ENCODE results near the gene CLEC2L.

Gene CLEC2L

DNA sequence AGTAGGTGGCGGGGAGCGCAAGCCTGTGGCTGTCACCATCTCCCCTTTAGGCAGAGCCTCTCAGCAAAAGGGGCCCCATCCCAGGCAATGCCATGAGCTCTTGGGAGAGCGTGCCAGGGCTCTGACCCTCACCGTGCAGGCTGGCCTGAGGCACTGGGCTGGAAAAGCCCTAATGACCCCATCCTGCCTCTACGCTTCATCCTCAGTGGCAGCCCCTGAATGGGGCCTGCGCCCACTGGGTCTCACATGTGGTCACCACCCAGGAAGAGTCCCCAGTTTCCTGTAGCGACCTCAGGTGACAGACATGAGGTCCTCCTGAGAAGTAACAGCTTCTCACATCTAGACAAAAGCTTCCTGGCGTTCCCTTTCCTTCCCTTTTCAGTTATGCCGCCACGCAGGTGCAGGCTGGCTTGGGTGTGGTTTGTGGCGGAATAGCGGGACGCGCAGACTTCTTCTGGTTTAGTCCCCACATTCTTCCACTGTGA is 59.2 kb downstream of the CLEC2L start:
- TF ChIP-seq NFIC (IDR thresholded peaks at IDR 0.05): no peak
- TF ChIP-seq CEBPB (IDR thresholded peaks at IDR 0.05): no peak
- TF ChIP-seq, protein P1, sequence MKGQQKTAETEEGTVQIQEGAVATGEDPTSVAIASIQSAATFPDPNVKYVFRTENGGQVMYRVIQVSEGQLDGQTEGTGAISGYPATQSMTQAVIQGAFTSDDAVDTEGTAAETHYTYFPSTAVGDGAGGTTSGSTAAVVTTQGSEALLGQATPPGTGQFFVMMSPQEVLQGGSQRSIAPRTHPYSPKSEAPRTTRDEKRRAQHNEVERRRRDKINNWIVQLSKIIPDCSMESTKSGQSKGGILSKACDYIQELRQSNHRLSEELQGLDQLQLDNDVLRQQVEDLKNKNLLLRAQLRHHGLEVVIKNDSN (IDR thresholded peaks at IDR 0.05): no peak

DNA sequence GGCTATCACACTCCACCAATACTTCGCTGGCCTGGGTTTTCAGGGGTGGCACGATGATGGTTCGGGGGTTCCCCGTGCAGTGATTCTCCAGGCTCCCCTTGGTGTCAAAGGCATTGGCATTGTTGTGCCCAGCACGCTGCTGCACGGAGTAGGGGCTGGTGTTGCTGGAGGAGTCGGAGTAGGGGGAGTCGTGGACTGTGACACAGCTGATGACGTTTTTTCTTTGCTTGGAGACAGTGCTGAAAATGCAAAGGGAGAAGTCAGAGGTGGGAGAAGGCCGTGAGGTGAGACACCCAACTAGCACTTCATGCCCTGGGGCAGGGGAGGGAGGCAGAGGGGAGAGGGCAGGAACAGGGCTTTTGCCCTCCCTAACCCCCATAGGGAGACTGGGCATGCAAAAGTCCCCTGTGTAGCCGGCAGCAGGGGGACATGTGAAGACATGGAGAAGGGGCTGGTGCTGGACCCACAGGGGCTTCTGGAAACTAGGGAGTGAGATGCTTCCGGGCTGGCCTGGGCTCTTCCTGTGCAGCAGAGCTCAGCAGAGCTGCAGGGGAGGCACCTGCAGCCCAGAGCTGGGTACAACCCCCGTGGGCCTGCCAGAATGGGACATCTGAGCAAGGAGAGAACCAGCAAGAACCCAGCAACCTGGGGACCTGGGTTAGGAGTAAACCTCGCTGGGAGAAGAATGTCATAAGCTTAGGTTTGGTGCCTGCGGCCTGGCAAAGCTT is 60.5 kb downstream of the CLEC2L start:
- TF ChIP-seq ZBTB7A (IDR thresholded peaks at IDR 0.05; ENCODE audit: low read depth): no peak
- no peak for TF ChIP-seq NFIC (IDR thresholded peaks at IDR 0.05)
- no peak for TF ChIP-seq FOXM1 (IDR thresholded peaks at IDR 0.05; ENCODE audit: borderline replicate concordance, low read depth)
- no peak for TF ChIP-seq EGR1 (IDR thresholded peaks at IDR 0.05)
- TF ChIP-seq, protein P2, sequence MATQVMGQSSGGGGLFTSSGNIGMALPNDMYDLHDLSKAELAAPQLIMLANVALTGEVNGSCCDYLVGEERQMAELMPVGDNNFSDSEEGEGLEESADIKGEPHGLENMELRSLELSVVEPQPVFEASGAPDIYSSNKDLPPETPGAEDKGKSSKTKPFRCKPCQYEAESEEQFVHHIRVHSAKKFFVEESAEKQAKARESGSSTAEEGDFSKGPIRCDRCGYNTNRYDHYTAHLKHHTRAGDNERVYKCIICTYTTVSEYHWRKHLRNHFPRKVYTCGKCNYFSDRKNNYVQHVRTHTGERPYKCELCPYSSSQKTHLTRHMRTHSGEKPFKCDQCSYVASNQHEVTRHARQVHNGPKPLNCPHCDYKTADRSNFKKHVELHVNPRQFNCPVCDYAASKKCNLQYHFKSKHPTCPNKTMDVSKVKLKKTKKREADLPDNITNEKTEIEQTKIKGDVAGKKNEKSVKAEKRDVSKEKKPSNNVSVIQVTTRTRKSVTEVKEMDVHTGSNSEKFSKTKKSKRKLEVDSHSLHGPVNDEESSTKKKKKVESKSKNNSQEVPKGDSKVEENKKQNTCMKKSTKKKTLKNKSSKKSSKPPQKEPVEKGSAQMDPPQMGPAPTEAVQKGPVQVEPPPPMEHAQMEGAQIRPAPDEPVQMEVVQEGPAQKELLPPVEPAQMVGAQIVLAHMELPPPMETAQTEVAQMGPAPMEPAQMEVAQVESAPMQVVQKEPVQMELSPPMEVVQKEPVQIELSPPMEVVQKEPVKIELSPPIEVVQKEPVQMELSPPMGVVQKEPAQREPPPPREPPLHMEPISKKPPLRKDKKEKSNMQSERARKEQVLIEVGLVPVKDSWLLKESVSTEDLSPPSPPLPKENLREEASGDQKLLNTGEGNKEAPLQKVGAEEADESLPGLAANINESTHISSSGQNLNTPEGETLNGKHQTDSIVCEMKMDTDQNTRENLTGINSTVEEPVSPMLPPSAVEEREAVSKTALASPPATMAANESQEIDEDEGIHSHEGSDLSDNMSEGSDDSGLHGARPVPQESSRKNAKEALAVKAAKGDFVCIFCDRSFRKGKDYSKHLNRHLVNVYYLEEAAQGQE (IDR thresholded peaks at IDR 0.05; ENCODE audit: low read depth): no peak
- no peak for TF ChIP-seq RAD21 (IDR thresholded peaks at IDR 0.05; ENCODE audit: low read depth)
- no peak for TF ChIP-seq TAF1 (IDR thresholded peaks at IDR 0.05; ENCODE audit: low read depth)
- no peak for TF ChIP-seq TCF12 (IDR thresholded peaks at IDR 0.05; ENCODE audit: low read depth)
- no peak for TF ChIP-seq EP300 (IDR thresholded peaks at IDR 0.05; ENCODE audit: borderline replicate concordance)
- no peak for TF ChIP-seq CREB1 (IDR thresholded peaks at IDR 0.05; ENCODE audit: low read depth)
- TF ChIP-seq, protein P1 (IDR thresholded peaks at IDR 0.05): no peak
- TF ChIP-seq, protein P3, sequence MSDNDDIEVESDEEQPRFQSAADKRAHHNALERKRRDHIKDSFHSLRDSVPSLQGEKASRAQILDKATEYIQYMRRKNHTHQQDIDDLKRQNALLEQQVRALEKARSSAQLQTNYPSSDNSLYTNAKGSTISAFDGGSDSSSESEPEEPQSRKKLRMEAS (IDR thresholded peaks at IDR 0.05): no peak

DNA sequence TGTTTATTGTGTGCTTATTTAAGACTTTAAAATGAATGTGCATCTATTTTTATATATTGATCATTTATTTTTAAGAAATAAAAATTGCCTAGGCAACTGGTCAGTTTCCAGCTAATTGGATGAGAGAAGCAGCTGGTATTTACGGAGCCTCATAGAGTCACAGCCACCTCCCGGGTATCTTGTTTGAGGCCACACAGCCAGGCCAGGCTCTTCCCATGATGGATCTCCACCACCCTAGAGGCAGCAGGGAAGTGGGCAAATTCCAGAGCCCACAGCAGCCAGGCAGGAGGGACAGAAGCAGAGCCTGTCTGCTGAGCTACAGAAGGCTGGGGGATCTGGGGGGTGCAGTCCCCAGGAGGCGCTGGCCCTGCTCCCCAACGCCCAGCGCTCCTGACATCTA is 61.6 kb downstream of the CLEC2L start:
- TF ChIP-seq, protein P3 (IDR thresholded peaks at IDR 0.05): no peak
- TF ChIP-seq YY1 (IDR thresholded peaks at IDR 0.05; ENCODE audit: low read depth) (no peak), NFIC (IDR thresholded peaks at IDR 0.05) (no peak), ZBTB7A (IDR thresholded peaks at IDR 0.05; ENCODE audit: low read depth) (no peak), CREB1 (IDR thresholded peaks at IDR 0.05; ENCODE audit: low read depth) (no peak), TCF12 (IDR thresholded peaks at IDR 0.05; ENCODE audit: low read depth) (no peak), EGR1 (IDR thresholded peaks at IDR 0.05) (no peak), RAD21 (IDR thresholded peaks at IDR 0.05; ENCODE audit: low read depth) (no peak)
- TF ChIP-seq, protein P1 (IDR thresholded peaks at IDR 0.05): no peak

DNA sequence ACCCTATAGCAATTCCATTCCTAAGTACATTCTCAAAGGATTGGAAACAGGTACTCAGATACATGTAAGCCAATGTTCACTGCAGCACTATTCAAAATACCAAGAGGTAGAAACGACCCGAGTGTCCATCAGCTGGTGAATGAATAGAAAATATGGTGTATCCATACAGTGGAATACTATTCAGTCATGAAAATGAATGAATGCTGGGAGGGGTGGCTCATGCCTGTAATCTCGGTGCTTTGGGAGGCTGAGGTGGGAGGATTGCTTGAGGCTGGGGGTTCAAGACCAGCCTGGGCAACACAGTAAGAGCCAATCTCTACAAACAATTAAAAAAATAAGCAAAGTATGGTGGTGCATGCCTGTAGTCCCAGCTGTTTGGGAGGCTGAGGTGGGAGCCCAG is 62.8 kb downstream of the CLEC2L start:
- TF ChIP-seq, protein P2 (IDR thresholded peaks at IDR 0.05; ENCODE audit: low read depth): no peak
- no peak for TF ChIP-seq CEBPB (IDR thresholded peaks at IDR 0.05)
- TF ChIP-seq FOXM1 (IDR thresholded peaks at IDR 0.05; ENCODE audit: borderline replicate concordance, low read depth): no peak
- no peak for TF ChIP-seq TCF12 (IDR thresholded peaks at IDR 0.05; ENCODE audit: low read depth)

DNA sequence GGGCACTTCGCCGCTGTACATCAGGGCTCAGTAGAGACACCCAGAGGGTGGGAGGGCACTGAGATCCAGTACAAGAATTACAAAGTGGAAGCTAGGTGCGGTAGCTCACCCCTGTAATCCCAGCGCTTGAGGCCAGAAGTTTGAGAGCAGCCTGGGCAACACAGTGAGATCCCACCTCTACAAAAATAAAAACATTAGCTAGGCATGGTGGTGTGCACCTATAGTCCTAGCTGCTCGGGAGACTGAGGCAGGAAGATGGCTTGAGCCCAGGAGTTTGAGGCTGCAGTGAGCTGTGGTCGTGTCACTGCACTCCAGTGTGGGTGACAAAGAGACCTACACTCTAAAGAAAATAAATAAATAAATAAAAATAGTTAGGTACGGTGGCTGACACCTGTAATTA is 64.0 kb downstream of the CLEC2L start:
- TF ChIP-seq TEAD4 (IDR thresholded peaks at IDR 0.05) (no peak), ZBTB7A (IDR thresholded peaks at IDR 0.05; ENCODE audit: low read depth) (no peak), NFIC (IDR thresholded peaks at IDR 0.05) (no peak), YY1 (IDR thresholded peaks at IDR 0.05; ENCODE audit: low read depth) (no peak), CREB1 (IDR thresholded peaks at IDR 0.05; ENCODE audit: low read depth) (no peak), RAD21 (IDR thresholded peaks at IDR 0.05; ENCODE audit: low read depth) (no peak), CEBPB (IDR thresholded peaks at IDR 0.05) (no peak), TCF12 (IDR thresholded peaks at IDR 0.05; ENCODE audit: low read depth) (no peak), EGR1 (IDR thresholded peaks at IDR 0.05) (no peak)
- TF ChIP-seq, protein P1 (IDR thresholded peaks at IDR 0.05): no peak

Measured in Ishikawa (cell line).